GM18507 (cell line): ENCODE measurements around the gene GORASP1.
A peak's percentile ranks its signal among the peaks of the same experiment; 100 is the strongest.

ENCODE experiments used
- DNase-seq: peaks from one replicate; pipeline ENCODE4 v3.0.0; 2011; ENCODE audit warnings: low read depth; ENCODE audit not compliant: insufficient read length; ENCODE audit errors: extremely low spot score
- FAIRE-seq: peaks from 2 replicates; lab custom pipeline; 2011; peaks lifted over from hg19 to GRCh38; lab: Jason Lieb, UNC

The GORASP1 gene

GRCh38 chr3:39107388-39108199 lies at the start of gene GORASP1, which contains the start of gene TTC21A:
TSS of gene GORASP1 (minus strand) at chr3:39107627. CDS start at chr3:39107541, 86 bp downstream.
TSS of gene TTC21A (plus strand) at chr3:39107680. CDS start at chr3:39107838, 158 bp downstream.
- FAIRE-seq (peak; percentile 78), DNase-seq (peak; percentile 68)

- DNase-seq (no peak), FAIRE-seq (no peak)
These were observed 49.0 kb upstream of the GORASP1 start for GRCh38 chr3:39156421-39156820.

- DNase-seq: no peak
- FAIRE-seq: no peak
These were observed 47.0 kb upstream of the GORASP1 start for GRCh38 chr3:39154280-39155021.

DNA sequence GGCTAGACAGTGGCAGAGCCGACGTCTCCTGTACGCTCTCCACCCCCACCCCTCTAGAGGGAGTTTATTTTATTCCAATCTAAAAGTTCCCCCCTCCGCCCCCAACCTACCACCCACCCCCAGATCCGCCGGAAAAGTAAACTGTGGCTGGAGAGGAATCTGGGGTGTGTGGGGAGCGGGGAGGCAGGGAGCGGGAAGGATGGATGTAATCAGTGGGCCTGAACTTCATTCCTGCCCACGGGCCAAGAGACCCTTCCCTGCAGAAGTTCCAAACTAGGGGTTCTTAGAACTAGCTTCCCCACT lies 46.5 kb upstream of the GORASP1 start:
- FAIRE-seq (no peak), DNase-seq (no peak)

GRCh38 chr3:39150803-39151631 lies 43.6 kb upstream of the GORASP1 start:
- FAIRE-seq: no peak
- no peak for DNase-seq

- FAIRE-seq (no peak), DNase-seq (no peak)
These were observed 42.8 kb upstream of the GORASP1 start for GRCh38 chr3:39150148-39150802.

DNA sequence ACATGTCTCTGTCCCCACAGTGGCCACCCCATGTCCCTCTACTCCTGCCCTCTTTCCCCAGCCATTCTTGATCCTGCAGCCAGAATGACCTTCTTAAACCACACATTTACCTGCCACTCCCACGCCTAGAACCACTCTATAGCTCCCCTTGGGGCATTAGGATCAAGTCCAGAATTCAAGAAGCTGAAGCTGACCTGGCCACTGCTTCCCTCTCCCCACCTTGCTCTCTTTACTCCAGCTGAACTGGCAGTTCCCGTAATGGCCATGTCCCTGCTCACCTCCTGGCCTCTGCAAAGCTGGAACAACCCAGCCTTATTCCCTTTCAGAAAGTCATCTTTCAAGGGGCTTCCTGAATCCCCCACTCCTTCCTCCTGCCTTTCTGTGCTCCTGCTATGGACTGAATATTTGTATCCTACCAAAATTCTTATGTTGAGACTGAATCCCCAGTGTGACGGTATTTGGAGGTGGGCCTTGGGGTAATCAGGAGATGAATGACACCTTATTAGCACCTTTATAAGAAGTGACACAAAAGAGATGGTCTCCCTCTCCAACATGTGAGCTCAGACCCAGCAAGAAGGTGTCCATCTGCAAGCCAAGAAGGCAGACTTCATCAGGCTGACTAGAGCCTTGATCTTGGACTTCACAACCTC lies 42.2 kb upstream of the GORASP1 start:
- FAIRE-seq: no peak
- DNase-seq: no peak

DNA sequence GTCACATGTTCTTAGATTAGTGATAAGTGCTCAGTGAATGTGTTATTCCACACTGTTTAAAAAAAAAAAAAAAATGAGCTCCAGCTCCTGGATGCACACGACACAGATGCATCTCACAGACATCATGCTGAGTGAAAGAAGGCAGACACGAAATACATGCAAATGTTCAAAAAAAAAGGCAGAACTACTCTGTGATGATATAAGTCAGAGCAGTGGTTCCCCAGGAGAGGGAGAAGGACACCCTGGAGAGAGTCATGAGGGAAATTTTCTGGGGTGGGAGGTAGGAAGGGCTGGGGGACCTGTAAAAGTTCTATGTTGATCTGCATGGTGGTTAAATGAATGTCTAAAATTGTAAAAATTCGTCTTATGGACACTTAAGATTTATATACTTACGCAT lies 41.6 kb upstream of the GORASP1 start:
- DNase-seq (no peak), FAIRE-seq (peak; percentile 26)

DNA sequence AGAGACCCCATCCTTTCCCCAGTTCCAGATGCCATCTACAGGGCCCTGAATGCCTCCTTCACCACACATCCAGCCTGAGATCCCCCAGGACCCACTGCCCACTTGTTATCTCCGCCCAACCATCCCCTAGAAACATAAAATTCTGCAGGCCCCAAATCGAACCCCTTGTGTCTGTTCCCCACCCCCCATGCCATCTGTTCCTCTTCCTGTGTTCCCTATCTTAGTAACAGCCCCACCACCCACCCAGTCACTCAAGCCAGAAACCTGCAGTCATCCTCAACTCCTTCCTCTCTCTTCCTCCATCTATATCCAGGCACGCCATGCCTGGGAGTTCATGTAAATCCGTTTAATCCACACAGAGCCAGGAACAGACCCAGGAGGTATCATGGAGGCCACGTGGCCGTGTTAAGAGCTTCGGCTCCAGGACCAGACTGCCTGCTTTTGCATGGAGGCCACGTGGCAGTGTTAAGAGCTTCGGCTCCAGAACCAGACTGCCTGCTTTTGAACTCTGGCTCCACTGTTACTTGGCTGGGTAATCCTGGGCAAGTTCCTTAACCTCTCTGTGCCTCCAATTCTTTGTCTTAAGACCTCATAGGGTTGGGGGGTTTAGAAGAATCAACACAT lies 41.1 kb upstream of the GORASP1 start:
- DNase-seq: no peak
- FAIRE-seq: no peak

DNA sequence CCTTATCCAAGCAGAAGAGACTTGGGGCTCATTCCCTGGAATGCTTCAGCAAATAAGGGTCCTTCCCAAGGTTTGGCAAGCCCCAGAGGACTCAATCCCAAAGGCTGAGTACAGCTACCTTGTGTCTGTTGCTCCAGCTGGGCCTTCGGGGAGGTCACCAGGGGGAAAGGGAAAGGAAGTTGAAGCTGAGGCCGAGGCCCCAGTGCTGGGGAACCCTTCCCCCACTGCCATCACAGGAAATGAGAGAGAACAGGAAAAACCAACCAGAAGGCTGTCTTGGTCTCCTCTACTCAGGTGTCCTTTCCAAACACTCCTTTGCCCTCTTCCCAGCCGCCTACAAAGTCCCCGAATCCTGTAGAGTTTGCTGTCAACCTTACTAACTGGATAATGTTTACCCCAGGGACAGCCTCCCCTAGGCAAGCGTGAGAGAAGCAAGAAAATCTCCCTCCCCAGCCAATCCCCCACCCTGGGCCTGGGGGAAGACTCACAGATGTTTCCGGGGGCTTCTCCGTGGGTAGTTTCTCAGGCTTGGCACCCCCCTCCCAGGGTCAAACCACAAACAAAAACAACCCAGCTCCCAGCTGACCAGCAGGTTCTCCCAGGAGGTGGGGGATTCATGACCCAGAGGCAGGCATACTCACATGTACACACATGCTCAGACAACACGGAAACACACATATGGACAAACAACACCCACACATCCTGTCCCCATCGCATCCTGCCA lies 40.4 kb upstream of the GORASP1 start:
- FAIRE-seq (peak; percentile 74), DNase-seq (peak; percentile 39)

GRCh38 chr3:39146611-39147591 lies 39.5 kb upstream of the GORASP1 start:
- DNase-seq (no peak), FAIRE-seq (peak; percentile 58)

DNA sequence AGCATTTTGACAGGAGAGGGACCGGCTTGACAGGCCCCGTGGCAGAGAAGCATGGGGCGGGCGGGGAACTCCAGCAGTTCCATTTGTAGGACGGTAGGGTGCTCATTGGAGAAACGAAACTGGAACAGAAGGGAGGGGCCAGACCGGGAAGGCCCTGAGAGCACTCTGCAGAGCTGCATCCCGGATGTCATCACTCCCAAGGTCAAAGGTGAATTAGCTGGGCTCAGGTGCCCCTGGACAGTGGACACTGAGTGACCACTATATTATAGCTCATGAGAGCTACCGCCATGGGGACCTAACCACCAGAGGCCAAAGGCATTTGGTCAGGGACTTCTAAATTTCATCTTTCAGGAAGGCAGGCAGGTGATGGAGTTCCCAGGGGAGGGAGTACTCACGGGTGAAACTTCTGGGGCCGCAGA lies 38.7 kb upstream of the GORASP1 start:
- DNase-seq (no peak), FAIRE-seq (no peak)

DNA sequence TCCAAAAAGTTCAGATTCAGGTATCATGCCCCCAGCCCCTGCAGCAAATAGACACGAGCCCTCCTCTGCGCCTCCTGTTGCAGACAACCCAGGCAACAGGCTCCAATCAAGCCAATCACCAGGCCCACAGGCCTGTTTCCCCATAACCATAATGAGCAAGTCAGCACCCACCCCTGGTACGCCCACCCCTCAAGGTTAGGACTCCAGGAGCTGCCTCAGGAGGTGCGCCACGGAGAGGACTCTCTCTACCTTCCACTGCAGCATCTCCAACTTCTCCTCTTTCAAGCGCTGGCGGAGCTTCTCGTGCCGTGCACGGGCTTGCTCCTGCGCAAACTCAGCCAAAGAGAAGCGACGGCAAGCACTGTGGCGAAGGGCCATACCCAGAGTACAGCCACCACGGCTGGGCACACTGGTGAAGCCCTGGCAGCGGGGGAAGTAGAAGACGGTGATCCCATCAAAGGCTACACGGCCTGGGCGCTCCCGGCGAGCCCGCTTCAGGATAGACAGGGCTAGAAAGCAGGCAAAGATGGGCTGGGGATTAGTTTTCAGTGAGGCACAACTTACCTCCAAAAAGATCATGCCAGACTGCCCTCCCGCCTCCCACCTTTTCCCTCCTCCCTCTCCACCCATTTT lies 37.4 kb upstream of the GORASP1 start:
- FAIRE-seq: no peak
- no peak for DNase-seq

DNA sequence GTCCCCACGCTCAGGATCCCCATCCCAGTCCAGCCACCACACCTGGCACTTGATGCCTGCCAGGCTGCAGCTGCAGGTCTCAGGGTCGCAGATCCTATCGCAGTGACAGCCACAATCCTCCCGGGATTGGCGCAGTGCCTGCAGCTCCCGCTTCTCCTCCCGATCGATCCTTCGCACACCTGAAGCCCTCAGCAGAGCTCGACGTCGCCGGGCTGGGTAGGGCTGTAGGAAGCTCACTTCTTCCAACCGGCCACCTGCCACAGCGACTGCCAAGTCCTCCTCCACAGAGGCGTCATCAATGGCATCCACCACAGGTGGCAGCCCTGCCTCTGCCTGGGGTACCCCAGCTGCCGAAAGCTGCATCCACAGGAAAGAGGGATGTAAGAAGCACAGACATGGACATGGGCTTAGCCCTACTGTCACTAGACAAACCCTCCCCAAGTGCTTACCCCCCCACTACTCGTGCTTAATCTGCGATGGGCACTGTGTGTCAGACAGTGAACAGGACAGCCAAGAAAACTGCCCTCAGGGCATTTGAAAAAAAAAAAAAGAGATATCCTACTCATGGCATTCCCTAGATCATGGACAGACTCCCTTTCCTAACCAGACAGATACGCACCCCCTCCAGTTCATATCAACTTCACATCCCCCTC lies 36.8 kb upstream of the GORASP1 start:
- FAIRE-seq (no peak), DNase-seq (no peak)

- no peak for DNase-seq
- no peak for FAIRE-seq
These were observed 35.8 kb upstream of the GORASP1 start for GRCh38 chr3:39143051-39143885.
